NT2/D1 (cell line): ENCODE data around the gene ARL15.

Source experiments
- DNase-seq: peaks from one replicate; pipeline ENCODE4 v3.0.0-alpha.2; 2011; ENCODE audit warnings: low read depth, low spot score
- H3K27me3 ChIP-seq: 2 replicates; pipeline ENCODE4 v1.6.0; 2011; ENCODE audit warnings: mild to moderate bottlenecking; ENCODE audit not compliant: insufficient read length, insufficient read depth
- H3K36me3 ChIP-seq: 2 replicates; pipeline ENCODE4 v1.6.1; 2011; ENCODE audit warnings: mild to moderate bottlenecking, low read length, mixed read lengths; ENCODE audit not compliant: insufficient read depth, insufficient read length
- H3K4me1 ChIP-seq: 2 replicates; pipeline ENCODE4 v1.5.1; 2011; ENCODE audit not compliant: insufficient read depth, insufficient read length
- H3K4me3 ChIP-seq: 2 replicates; pipeline ENCODE4 v1.5.1; 2011; ENCODE audit warnings: low read depth; ENCODE audit not compliant: insufficient read length
- H3K9ac ChIP-seq: 2 replicates; pipeline ENCODE4 v1.6.0; 2011; ENCODE audit warnings: low read depth; ENCODE audit not compliant: insufficient read length
- H3K9me3 ChIP-seq: 2 replicates; pipeline ENCODE4 v1.5.1; 2011; ENCODE audit warnings: mild to moderate bottlenecking, low read length; ENCODE audit not compliant: insufficient read depth
- SUZ12 ChIP-seq: IDR thresholded peaks from 2 replicates; pipeline ENCODE4 v1.6.1; 2011; ENCODE audit not compliant: insufficient read length, insufficient read depth; ENCODE audit errors: extremely low read depth
- YY1 ChIP-seq: IDR thresholded peaks from 2 replicates; pipeline ENCODE4 v1.6.1; 2011; ENCODE audit not compliant: insufficient read length, insufficient read depth
- ZNF274 ChIP-seq: IDR thresholded peaks from 2 replicates; pipeline ENCODE4 v1.6.1; 2011; ENCODE audit warnings: mild to moderate bottlenecking, low read depth, low read length

Gene ARL15

GRCh38 chr5:54341971-54342370 is 31.6 kb upstream of the ARL15 start:
- Histone ChIP-seq H3K36me3 (no peaks in the 10 kb centered on the region), H3K4me3 (no peak overlapping the region), H3K4me1 (no peaks in the 10 kb centered on the region), H3K27me3 (no peaks in the 10 kb centered on the region), H3K9me3 (peaks cover 18% of the 10 kb centered on the region), H3K9ac (no peak overlapping the region)
- no peak for DNase-seq
- TF ChIP-seq SUZ12 (no peak), ZNF274 (no peak), YY1 (no peak)

GRCh38 chr5:54337523-54337922 is 27.1 kb upstream of the ARL15 start:
- no peak for DNase-seq
- no peak overlapping the region for H3K9ac ChIP-seq
- H3K27me3 ChIP-seq: no peaks in the 10 kb centered on the region
- H3K4me3 ChIP-seq: no peak overlapping the region
- no peaks in the 10 kb centered on the region for H3K36me3 ChIP-seq
- TF ChIP-seq ZNF274: no peak
- no peaks in the 10 kb centered on the region for H3K4me1 ChIP-seq
- 0 out of 2 replicates have a peak, but pooled peaks cover 9% of the 10 kb centered on the region for H3K9me3 ChIP-seq

- Histone ChIP-seq H3K36me3 (no peaks in the 10 kb centered on the region), H3K4me3 (no peak overlapping the region), H3K9ac (no peak overlapping the region), H3K4me1 (no peaks in the 10 kb centered on the region), H3K9me3 (0 out of 2 replicates have a peak, but pooled peaks cover 6% of the 10 kb centered on the region), H3K27me3 (no peaks in the 10 kb centered on the region)
- DNase-seq: no peak
- TF ChIP-seq SUZ12: no peak
- no peak for TF ChIP-seq YY1
- no peak for TF ChIP-seq ZNF274
These were observed 22.3 kb upstream of the ARL15 start for GRCh38 chr5:54332720-54333119.

GRCh38 chr5:54329731-54330709 is 19.6 kb upstream of the ARL15 start:
- Histone ChIP-seq H3K4me3 (no peak overlapping the region), H3K36me3 (no peaks in the 10 kb centered on the region), H3K9ac (no peak overlapping the region), H3K4me1 (no peaks in the 10 kb centered on the region), H3K9me3 (no peaks in the 10 kb centered on the region), H3K27me3 (no peaks in the 10 kb centered on the region)
- DNase-seq: no peak
- TF ChIP-seq YY1 (no peak), SUZ12 (no peak)

- Histone ChIP-seq H3K9me3 (no peaks in the 10 kb centered on the region), H3K36me3 (no peaks in the 10 kb centered on the region), H3K4me3 (no peak overlapping the region), H3K4me1 (no peaks in the 10 kb centered on the region), H3K27me3 (no peaks in the 10 kb centered on the region), H3K9ac (no peak overlapping the region)
- no peak for DNase-seq
- no peak for TF ChIP-seq ZNF274
- TF ChIP-seq SUZ12: no peak
- no peak for TF ChIP-seq YY1
These were observed 16.4 kb upstream of the ARL15 start for GRCh38 chr5:54326662-54327270.

GRCh38 chr5:54325610-54326311 is 15.4 kb upstream of the ARL15 start:
- Histone ChIP-seq H3K36me3 (no peaks in the 10 kb centered on the region), H3K4me1 (no peaks in the 10 kb centered on the region), H3K9me3 (no peaks in the 10 kb centered on the region), H3K9ac (no peak overlapping the region), H3K4me3 (no peak overlapping the region), H3K27me3 (no peaks in the 10 kb centered on the region)
- no peak for TF ChIP-seq SUZ12
- no peak for TF ChIP-seq YY1
- no peak for TF ChIP-seq ZNF274
- no peak for DNase-seq

GRCh38 chr5:54325272-54325609 is 14.9 kb upstream of the ARL15 start:
- Histone ChIP-seq H3K36me3 (no peaks in the 10 kb centered on the region), H3K27me3 (no peaks in the 10 kb centered on the region), H3K4me1 (no peaks in the 10 kb centered on the region), H3K9ac (no peak overlapping the region), H3K9me3 (no peaks in the 10 kb centered on the region), H3K4me3 (no peak overlapping the region)
- TF ChIP-seq SUZ12 (no peak), ZNF274 (no peak), YY1 (no peak)
- no peak for DNase-seq
